GM18498 (cell line): Measurements from ENCODE around the gene CIROP.

Experiments used
- ATAC-seq: cut with Tn5 transposase; IDR thresholded peaks from one replicate; pipeline ENCODE4 v1.9.1; 2021; ENCODE audit warnings: mild to moderate bottlenecking, moderate library complexity; ENCODE audit not compliant: unreplicated experiment

Gene CIROP

DNA sequence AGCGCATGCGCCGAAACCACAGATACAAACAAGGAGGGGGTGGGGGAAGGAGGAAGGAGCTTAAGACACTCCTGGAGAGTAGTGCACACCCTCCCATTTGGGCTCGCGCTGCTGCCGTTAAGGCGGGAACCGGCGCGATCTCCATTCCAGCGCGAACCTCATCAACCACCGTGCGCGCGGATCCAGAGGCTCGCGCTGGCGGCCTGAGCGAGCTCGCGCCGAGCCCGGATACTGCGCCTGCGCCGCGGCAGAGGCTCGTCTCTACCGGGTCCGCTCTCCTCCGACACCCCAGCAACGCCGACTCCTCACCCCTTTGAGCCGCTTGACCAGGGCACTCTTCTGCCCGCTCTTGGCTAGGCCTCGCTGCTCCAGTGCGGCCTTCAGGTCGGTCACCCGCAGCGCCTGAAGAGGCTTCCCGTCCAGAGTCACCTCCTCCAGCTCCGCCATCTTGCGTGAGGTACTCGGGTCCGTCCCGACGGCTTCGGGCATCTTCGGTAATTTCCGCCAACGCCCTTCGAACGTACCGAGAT is 10.1 kb downstream of the CIROP start, which contains the start of gene ACIN1:
Gene ACIN1 (minus strand): TSS at position 471 of the 530 bp plus-strand sequence. CDS start 24 bp downstream, at position 447.
- ATAC-seq = peak; percentile 36

DNA sequence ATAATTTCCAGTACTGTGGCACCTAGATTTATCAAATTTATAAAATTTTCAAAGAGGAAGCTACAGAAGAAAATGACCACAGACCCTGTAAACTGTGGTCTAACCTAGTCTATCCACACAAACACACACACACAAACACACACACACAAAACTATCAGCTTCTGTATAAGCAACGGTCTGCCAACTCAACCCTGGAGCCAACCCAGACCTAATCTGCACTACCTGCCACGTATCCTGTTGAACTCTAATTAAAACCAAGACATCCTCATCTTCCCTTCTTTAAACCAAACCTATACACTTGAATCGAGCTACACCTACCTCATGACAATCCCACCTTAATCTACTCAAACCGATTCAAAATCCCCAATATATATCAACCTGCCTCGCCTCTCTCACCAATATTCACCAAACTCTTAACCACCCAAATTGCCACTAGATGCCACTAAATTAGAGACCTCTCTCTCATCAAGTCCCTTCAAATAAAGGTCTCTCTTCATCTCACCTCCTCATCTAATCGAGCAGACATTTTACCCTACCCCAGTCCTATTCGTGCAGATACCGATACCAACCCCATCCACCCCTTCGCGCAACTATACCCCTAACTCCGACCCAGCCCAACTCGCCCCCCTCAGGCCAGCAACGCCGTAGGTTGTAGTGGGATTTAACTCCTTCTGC is 10.7 kb downstream of the CIROP start:
- ATAC-seq = no peak

DNA sequence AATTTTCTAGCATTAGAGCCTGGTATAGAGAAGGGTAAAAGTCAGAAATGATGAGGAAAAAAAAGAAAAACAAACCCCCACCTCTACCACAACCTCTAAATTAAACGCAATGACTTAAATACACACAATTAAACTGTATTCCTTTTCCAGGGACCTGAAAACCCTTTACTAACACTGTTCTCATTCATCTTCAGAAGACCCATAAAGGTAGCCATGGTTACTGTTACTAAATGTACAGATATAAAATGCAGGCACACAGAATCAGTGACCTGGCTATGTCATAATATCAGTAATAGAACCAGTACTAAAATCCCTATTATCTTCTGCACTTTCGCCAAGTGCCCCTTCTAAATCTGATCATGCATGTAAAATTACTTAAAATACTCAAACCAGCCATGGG is 11.3 kb downstream of the CIROP start:
- no peak for ATAC-seq

- ATAC-seq = no peak
Measured at GRCh38 chr14:23093104-23093503, 11.7 kb downstream of the CIROP start.

DNA sequence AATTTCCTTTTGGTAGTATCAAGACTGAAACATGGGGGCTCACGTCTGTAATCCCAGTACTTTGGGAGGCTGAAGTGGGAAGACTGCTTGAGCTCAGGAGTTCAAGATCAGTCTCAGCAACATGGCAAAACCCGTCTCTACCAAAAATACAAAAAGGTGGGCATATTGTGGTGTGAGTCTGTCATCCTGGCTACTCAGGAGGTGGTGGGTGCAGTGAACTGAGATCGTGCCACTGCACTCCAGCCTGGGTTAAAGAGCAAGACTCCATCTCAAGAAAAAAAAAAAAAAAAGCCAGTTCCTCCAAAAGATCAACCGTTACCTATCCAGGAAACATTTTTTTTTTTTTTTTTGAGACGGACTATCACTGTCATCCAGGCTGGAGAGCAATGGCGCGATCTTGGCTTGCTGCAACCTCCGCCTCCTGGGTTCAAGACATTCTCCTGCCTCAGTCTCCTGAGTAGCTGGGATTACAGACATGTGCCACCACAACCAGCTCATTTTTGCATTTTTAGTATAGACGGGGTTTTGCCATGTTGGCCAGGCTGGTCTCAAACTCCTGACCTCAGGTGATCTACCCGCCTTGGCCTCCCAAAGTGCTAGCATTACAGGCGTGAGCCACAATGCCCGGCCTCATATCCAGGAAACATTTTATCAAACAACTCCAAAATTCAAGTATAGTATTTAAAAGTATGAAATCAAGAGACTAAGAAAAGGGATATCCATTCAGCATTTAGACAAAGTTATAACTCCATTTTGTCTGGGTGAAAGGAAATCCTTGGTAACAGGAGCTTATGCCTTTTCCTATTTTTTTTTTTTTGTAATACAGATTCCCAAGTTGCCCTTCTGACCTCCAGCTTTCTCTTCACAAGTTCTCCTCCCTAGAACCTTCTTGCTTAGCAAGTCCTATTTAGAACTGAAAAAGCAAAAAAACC is 13.2 kb downstream of the CIROP start:
- no peak for ATAC-seq

DNA sequence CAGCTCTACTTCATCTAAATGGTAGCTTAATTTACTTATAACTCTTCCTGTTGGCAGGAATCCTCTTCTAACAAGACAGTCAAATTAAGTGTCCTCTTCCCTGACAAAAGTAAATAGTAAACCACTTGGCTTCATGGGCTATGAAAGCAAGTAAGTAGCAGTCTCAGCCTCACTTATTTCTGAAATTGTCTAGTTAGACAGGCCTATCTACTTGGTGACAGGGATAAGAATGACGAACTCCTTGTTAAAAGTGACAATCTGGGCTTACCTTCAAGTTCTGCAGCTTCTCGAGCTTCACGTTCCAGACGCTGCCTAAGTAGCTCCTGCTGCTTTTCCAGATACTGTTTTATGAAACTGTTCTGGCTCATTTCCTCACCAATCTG is 14.5 kb downstream of the CIROP start:
- ATAC-seq = no peak

DNA sequence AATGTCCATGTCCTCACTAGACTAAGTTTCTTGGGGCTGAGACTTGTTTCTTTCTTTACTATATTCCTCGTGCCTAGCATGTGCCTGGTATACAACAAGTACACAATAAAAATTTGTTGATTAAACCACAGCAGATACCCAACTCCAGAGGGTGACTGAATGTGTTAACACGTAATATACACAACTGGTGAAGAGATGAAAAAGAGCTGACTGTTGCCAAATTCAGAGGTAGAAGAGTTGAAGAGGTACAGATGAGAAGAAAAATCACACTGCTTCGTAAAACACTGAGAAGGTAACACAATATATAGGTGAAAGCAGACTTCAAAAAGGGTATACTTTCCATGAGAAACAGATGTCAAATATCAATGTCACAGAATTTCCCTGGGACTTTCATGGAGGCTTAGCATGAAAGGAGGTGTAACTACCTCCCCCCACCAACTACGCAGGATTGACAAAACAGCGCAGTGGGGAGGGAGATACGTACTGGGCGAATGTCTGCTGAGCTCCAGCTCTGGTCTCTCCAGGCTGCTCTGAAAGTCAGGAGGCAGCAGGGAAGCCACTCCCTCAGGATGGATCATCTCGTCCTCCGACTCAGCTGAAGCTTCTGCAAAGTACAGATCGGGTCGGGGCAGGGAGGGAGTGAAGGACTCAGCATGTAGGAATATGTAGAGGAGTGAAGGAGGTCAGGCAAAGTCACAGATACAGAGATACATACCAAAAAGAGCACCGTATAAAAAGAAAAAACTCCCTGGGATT is 15.1 kb downstream of the CIROP start:
- no peak for ATAC-seq

DNA sequence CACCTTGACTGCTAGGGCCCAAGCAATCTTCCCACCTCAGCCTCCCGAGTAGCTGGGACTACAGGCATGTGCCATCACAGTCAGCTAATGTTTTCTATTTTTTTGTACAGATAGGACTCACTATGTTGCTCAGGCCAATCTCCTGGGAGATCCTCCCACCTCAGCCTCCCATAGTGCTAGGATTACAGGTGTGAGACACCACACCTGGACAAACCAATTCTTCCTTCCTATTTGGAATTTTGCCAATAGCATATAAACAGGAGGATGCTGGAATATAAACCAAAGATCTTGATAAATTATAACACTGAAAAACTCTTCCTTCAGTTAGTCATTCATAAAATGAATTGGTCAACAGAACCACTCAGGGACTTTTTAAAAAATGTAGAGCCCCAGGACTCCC is 18.2 kb downstream of the CIROP start:
- no peak for ATAC-seq

DNA sequence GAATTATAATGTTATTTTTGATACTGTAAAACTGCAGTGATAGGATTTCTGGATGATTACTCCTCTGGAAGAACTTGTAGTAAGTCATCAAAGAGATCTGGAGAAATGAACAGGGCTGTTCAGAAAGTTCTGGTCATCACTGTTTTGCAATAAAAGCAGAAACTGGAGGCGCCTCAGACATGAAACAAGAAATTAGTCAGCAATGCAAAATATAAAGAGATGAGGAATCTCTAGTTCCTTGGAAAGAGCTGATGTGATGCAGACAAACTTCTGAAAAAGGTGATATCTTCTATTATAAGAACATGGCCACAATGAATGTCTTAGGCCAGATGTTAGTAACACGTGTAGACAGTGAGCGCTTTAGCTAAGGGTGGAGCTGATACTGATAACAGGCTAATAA is 19.3 kb downstream of the CIROP start:
- no peak for ATAC-seq

DNA sequence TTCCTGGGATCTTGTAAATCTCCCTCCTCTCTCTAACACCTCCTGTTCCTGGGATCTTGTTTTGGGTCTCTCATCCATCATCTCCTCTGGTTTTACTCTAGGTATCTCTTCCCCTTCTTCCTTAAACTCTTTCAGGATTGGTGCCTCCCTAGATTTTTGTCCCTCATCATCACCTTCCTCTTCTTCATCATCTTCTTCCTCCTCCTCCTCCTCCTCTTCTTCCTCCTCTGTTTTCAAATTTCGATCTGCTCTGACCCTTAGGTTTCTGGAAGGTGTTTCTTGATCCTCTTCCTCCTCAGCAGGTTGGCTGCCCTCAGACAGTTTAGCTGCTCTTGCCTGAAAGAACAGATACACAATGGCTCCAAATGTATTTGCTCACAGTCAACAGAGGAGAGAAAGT is 24.3 kb downstream of the CIROP start:
- no peak for ATAC-seq

DNA sequence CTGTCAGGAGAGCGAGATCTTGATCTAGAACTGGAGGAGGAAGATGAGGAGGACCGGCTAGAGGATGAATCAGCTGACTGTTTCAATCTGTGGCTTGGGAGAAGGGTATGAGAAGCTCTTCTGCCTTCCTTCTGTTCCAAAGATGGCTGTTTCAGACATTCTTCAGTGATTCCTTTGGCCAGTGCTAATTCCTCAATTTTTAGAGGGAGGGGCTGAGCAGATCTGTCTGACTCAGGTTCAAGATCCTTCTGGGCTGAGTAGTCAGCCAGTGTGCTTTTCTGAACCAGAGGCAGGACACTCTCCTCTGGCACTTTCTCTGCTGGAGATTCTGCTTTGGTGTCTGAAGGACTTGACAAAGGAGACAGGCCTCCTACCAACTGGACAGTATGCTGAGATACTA is 25.1 kb downstream of the CIROP start:
- no peak for ATAC-seq

DNA sequence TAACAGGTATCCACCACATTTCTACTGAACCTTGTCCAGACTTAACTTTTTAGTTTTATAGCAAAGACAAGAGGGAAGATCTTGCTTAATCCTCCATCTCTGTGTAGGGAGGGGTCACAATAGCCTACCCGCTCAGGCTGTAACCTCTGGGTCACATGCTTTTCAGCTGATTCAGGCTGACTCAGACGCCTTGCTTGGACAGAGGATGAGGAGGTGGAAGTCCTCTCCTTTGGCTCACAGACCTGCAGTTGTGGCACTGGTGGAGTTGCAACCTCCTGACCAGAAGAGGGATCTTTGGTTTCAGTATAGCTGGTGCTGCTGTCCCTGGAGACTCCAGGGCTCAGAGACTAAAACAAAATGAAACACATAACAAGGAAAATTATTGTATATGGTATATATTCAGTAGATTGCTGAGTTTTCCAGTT is 26.1 kb downstream of the CIROP start:
- ATAC-seq = no peak

- ATAC-seq = no peak
Measured at GRCh38 chr14:23077962-23078361, 26.8 kb downstream of the CIROP start.

DNA sequence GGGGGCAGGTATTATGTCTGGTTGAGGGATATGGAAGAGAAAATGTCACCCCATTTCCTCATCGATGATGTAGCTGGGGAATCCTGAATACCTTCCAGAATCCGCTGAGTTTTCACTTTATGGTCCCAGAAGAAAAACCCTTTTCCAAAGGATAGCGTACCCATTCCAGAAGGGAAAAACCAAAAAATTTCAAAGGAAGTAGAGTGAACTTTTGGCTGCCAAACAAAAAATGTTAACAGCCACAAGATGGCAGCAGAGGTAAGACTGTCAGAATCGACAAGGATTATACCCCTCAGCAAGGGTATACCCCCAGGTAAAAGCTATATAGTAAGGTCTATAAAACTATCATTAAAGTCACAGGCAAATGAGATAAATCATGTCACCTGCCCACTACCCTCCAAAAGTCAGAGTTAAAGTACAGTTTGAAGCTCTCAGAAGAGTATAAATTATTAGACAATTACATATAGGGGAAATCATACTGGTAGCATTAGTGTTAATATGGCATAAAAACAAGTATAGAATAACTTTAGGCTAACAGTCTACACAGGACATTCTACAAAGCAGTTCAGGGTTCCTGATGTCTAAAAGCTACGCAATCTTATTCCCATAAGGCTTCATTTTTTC is 27.9 kb downstream of the CIROP start:
- no peak for ATAC-seq

DNA sequence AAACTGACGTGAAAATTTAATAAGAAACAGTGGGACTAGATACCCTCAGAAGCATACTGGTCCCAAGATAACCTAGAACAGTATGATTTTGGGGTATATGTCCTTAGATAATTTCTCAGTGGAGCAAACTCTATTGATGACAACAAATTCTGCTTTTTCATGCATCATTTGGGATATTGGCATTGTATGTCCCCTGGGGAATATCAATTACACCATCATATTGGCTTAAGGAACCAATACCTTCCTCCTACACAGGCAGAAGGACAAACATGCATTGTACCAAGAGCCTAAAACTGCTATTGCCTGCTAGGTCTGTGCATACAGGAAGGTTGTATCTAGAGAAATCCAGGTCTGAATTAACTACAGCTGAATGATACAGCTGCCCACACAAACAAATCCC is 29.9 kb downstream of the CIROP start:
- ATAC-seq = no peak

GRCh38 chr14:23071921-23072539 is 32.8 kb downstream of the CIROP start:
- no peak for ATAC-seq

- peak; percentile 86 for ATAC-seq
Measured at GRCh38 chr14:23071244-23071920, 33.4 kb downstream of the CIROP start.

GRCh38 chr14:23070262-23071129 is 34.3 kb downstream of the CIROP start:
- no peak for ATAC-seq

DNA sequence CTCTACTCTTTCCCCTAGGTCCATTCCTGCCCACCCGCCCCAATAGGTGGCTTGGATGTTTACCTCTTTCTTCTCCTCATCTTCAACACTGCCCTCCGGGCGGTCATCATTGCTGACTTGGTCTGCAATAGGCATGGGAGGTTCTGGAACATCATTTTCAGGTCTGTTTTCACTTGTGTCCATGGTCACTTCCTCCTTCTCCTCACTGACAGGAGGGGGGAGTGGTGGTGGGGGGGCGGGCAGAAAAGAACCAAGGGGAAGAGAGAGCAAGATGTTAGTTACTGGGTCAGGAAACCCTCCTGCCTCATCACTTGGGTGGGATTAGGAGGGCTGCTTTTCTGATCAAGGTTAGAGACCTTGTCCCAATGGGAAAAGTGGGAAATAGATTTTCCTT is 35.4 kb downstream of the CIROP start:
- ATAC-seq = no peak
